Chondrocyte (in vitro differentiated cells): ENCODE measurements around the gene TDRD9. TPM values are rescaled to one million over a fixed set of nuclear protein-coding genes. Genes with fewer than 3 reads are reported as not detected.
"Not testable (repeated sequence)": the region's sequence is repeated elsewhere in the genome, so short reads cannot be mapped to it uniquely, and the experiment has no call there.

ENCODE experiments used
- DNase-seq: peaks from one replicate; pipeline ENCODE4 v3.0.0; 2021; ENCODE audit warnings: mixed read lengths, low spot score
- H3K27ac Mint-ChIP-seq: one replicate; pipeline ENCODE4 v1.8.0; 2021; ENCODE audit warnings: mild to moderate bottlenecking, moderate library complexity, mixed read lengths; ENCODE audit not compliant: unreplicated experiment
- H3K27me3 Mint-ChIP-seq: 2 replicates; pipeline ENCODE4 v1.8.0; 2021; ENCODE audit warnings: low read depth, mixed read lengths
- H3K36me3 Mint-ChIP-seq: 2 replicates; pipeline ENCODE4 v1.8.0; 2021; ENCODE audit warnings: low read depth, mixed read lengths
- H3K4me1 Mint-ChIP-seq: 2 replicates; pipeline ENCODE4 v1.8.0; 2021; ENCODE audit warnings: low read depth, mild to moderate bottlenecking, mixed read lengths
- H3K4me3 Mint-ChIP-seq: one replicate; pipeline ENCODE4 v1.8.0; 2021; ENCODE audit warnings: mild to moderate bottlenecking, moderate library complexity, mixed read lengths; ENCODE audit not compliant: unreplicated experiment
- H3K9me3 Mint-ChIP-seq: 2 replicates; pipeline ENCODE4 v1.8.0; 2021; ENCODE audit warnings: low read depth, mixed read lengths
- total RNA-seq: library from RNA; stranded (reverse); gene quantifications from 3 replicates; pipeline ENCODE4 v1.2.1, GENCODE V29; 2021
- TF ChIP-seq, protein P1 (sequence below): fragments of 200-600 bp; sonication (generic); IDR thresholded peaks from 2 replicates; pipeline ENCODE4 v1.5.0; 2021; ENCODE audit warnings: antibody characterized with exemption, mild to moderate bottlenecking, moderate library complexity

TDRD9 gene
- total RNA-seq, 1 donor from 2014 or later = not detected

DNA sequence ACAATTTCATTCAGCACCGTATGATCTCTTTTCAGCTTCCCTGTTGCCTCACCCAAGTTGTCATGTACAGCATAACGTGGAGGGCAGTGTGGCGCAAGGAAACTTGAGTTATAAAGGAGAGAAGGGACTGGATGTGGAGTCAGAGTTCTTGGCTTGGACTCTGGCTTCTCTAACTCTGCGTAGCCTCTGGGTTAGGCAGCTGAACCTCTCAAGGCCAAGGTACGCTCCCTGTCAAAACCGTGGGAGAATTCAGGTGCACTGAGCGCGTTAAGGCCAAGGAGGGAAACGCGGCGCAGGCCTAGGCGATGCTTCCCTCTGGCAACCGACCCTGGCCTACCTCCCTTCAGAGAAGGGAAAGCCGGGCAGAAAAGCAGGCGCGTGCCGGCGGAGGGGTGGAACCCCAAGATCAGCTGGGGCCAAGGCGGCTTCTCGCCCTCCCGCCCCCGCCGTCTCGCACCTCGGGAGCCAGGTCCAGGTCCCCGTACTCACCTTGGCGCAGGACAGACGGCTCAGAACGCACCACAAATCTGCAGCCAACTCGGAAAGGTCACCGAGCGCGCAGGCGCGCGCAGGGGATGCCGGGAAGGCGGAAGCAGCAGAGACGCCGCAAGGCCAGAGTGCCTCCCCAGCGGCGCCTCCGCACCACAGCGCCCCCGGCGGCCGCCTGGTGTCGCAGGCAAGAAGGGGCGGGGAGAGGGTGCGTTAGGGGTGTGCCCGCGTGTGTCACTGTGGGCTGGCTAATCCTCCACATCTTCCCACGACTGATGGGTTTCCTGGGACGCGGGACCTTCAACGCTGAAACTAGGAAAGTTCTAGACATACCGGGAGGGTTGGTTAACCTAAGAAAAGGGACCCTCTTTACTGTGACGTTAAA lies 7.0 kb upstream of the TDRD9 start:
- TF ChIP-seq, protein P1, sequence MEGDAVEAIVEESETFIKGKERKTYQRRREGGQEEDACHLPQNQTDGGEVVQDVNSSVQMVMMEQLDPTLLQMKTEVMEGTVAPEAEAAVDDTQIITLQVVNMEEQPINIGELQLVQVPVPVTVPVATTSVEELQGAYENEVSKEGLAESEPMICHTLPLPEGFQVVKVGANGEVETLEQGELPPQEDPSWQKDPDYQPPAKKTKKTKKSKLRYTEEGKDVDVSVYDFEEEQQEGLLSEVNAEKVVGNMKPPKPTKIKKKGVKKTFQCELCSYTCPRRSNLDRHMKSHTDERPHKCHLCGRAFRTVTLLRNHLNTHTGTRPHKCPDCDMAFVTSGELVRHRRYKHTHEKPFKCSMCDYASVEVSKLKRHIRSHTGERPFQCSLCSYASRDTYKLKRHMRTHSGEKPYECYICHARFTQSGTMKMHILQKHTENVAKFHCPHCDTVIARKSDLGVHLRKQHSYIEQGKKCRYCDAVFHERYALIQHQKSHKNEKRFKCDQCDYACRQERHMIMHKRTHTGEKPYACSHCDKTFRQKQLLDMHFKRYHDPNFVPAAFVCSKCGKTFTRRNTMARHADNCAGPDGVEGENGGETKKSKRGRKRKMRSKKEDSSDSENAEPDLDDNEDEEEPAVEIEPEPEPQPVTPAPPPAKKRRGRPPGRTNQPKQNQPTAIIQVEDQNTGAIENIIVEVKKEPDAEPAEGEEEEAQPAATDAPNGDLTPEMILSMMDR = peak; percentile 99
- H3K4me1 Mint-ChIP-seq = peaks cover 15% of the 10 kb centered on the region
- no peaks in the 10 kb centered on the region for H3K36me3 Mint-ChIP-seq
- H3K27ac Mint-ChIP-seq = peak overlapping the region; percentile 85
- DNase-seq = peak; percentile 96
- H3K4me3 Mint-ChIP-seq = peak overlapping the region; percentile 90
- peaks cover 10% of the 10 kb centered on the region for H3K27me3 Mint-ChIP-seq
- H3K9me3 Mint-ChIP-seq = no peaks in the 10 kb centered on the region

DNA sequence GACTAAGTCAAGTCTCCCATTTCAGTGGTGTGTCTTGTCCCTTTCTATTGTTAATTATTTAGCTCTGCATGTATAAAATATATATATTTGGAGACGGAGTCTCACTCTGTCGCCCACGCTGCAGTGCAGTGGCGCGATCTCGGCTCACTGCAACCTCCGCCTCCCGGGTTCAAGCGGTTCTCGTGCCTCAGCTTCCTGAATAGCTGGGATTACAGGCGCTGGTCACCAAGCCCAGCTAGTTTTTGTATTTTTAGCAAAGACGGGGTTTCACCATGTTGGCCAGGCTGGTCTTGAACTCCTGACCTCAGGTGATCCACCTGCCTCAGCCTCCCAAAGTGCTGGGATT lies 6.4 kb upstream of the TDRD9 start:
- peak overlapping the region; percentile 90 for H3K4me3 Mint-ChIP-seq
- not testable (repeated sequence) for DNase-seq, H3K9me3 Mint-ChIP-seq, H3K27me3 Mint-ChIP-seq, H3K36me3 Mint-ChIP-seq, H3K27ac Mint-ChIP-seq
- peaks cover 15% of the 10 kb centered on the region for H3K4me1 Mint-ChIP-seq

DNA sequence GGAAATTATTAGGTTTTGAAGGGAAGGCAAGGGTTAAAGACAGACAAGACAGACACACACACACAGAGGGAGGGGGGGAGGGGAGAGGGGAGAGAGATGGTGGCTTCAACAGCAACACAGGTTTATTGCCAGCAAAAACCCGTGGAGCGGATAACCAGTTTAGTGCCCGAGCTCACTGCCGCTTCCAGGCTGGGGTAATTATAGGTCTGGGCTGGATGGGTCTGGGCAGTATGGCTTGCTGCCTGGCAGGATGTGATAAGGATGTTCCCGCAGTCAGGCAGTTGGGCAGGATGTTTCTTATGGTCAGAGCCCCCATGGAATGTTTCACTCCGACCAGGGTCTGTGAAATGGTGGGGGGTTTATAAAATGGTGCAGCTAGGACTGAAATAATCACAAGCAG lies 4.4 kb upstream of the TDRD9 start:
- TF ChIP-seq, protein P1 = no peak
- Mint-ChIP-seq H3K4me3 (no peak overlapping the region), H3K4me1 (peaks cover 15% of the 10 kb centered on the region)

DNA sequence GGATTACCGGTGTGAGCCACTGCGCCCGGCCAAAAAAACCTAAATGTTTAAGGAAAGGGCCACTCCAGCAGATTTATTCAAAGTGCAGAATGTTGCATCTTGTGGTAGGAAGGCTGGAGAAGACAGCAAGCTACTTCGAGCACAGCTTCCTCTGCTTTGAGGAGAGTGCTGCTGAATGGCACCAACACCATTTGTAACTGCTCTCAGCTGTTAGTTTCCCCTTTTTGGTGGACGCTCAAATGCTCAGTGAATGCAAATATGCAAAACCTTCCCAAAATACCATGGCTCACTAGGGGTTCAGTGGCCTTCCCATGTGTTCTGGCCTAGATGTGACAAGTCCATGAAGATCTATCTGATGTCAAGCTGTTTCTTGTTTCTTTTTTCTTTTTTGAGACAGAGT lies 2.9 kb upstream of the TDRD9 start:
- Mint-ChIP-seq H3K4me1 (peaks cover 8% of the 10 kb centered on the region), H3K4me3 (no peak overlapping the region), H3K27me3 (peaks cover 12% of the 10 kb centered on the region), H3K9me3 (no peaks in the 10 kb centered on the region), H3K27ac (no peak overlapping the region), H3K36me3 (no peaks in the 10 kb centered on the region)
- TF ChIP-seq, protein P1 = no peak
- DNase-seq = no peak

More for the DNA sequence above, 4.4 kb upstream of the TDRD9 start:
- H3K9me3 Mint-ChIP-seq = no peaks in the 10 kb centered on the region
- no peak for DNase-seq
- no peak overlapping the region for H3K27ac Mint-ChIP-seq
- peaks cover 10% of the 10 kb centered on the region for H3K27me3 Mint-ChIP-seq
- no peaks in the 10 kb centered on the region for H3K36me3 Mint-ChIP-seq

DNA sequence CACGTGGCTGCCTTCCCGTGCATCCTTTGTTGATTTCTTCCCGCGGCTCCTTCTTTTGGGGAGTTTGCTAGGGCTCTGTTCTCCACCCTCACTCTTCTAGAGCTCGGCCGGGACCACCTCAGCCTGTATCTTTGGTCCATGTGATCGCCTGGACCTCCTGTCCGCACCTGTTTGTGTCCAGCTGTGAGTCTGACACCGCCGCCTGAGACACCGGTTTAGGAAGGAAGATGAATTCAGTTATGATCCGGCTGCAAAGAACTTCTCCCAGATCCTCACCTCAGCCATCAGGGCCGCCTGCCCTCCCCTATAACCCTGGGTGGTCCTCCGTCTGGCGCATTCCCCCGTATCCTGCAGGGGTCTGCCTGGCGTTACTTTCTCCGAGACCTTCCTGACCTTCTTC lies 690 bp upstream of the TDRD9 start:
- no peaks in the 10 kb centered on the region for H3K4me1 Mint-ChIP-seq
- H3K4me3 Mint-ChIP-seq = no peak overlapping the region
- H3K27me3 Mint-ChIP-seq = peaks cover 17% of the 10 kb centered on the region
- no peaks in the 10 kb centered on the region for H3K9me3 Mint-ChIP-seq
- DNase-seq = no peak
- H3K36me3 Mint-ChIP-seq = no peaks in the 10 kb centered on the region
- no peak overlapping the region for H3K27ac Mint-ChIP-seq
- TF ChIP-seq, protein P1 = no peak
